ENCODE measurements around the gene G0S2. TPM values are rescaled to one million over a fixed set of nuclear protein-coding genes. Genes with fewer than 3 reads are reported as not detected.
A peak's percentile ranks its signal among the peaks of the same experiment; 100 is the strongest.

Gene G0S2
- total RNA-seq, 4 donors from 2014 or later = 1.8 to 84.2 (median 26.9) TPM

DNA sequence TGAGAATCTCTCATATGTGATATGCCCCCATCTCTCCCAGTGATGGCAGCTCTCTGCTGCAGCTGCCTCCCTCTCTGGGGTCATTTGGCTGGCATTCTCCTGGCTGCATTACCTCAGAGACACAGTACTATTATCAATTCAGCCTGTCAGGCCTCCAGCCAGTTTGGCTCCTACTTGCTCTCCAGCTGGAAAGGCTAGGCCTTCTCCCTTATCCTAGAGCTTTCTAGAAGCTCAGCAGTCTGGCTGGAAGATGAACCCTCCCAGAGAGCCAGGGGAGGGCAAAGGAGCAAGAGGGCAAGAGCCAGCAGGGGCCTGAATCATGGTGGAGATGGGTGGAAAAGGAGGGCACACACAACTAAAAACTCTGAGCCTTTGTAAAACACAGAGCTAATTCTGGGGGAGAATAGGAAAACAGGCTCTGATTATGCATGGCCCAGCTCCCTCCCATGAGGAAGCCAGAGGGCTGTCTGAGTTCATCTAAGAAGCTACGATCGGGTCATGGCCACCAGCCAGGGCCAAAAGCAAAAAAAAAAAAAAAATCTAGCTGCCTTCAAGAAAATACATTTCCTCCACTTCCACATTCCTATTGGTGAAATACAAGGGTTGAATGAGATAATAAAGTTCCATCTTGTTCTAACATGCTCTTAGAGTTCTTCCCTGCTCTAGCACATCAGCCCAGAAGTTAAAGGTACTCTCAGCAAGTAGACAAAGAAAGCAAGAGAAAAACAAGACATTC lies 31.8 kb upstream of the G0S2 start:
- in situ Hi-C loops (cut with MboI; ENCODE audit: low pct_ligation_motif_present in 1 of 4, low pct_unique_long_range_greater_than_20kb in 1 of 4, low sequenced_read_pairs in 3 of 4) = no loop called here
- TF ChIP-seq CTCF (IDR thresholded peaks at IDR 0.05) (no peak), POLR2AphosphoS5 (IDR thresholded peaks at IDR 0.05) (no peak), POLR2A (IDR thresholded peaks at IDR 0.05) (no peak), EP300 (IDR thresholded peaks at IDR 0.05; ENCODE audit: low read depth) (no peak)
- Histone ChIP-seq H3K9me3 (no peaks in the 10 kb centered on the region), H3K36me3 (no peaks in the 10 kb centered on the region), H3K27ac (peak overlapping the region; percentile 64 to 87 (median 83)), H3K4me1 (peaks cover 31 to 60% (median 38%) of the 10 kb centered on the region in 4 donors), H3K4me3 (no peak overlapping the region), H3K27me3 (no peaks in the 10 kb centered on the region)
- 16 to 17% methylated on average over 2 of the region's 2 CpGs for WGBS, 2 donors (ENCODE audit: low coverage in 1 of 2)
- DNase-seq = no peak
- intact Hi-C loops (cut with DNase I; ENCODE audit: low total_unique reads) = no loop called here

DNA sequence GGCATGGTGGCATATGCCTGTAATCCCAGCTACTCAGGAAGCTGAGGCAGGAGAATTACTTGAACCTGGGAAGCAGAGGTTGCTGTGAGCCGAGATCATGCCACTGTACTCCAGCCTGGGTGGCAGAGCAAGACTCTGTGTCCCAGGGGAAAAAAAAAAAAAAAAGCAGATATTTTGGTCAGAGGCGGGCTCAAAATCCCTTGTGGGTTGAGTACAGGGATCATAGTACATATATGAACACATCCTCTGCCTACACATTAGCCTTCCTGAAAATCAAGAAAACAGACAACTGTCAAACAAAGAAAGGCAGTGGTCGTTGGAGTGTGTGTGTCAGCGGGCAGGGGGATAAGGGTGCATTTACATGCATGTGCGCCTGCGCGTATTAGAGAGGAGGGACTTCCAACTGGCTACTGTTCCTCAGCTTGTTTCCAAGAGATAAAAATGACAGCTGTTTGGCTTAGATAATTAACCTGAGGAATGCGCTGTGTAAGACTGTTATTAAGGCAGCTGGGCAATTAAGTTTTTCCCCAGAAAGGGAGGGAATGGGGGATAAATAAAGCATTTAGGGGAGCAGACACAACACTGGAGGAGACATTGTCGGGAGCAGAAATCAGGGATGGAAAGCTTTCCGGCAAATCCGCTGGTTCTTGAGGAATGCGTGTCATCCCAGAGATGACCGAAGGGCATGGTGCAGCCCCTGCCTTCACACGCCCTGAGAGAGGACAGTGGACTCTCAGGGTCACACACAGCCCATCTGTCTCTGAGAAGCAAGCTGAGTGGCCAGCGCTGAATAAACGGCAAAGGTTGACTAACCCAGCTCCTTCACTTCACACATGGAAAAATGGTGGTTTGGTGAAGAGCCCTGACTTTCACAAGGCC lies 29.4 kb upstream of the G0S2 start:
- no peak for DNase-seq
- H3K4me1 ChIP-seq = peaks cover 32 to 83% (median 61%) of the 10 kb centered on the region in 4 donors
- in situ Hi-C loops (cut with MboI; ENCODE audit: low pct_ligation_motif_present in 1 of 4, low pct_unique_long_range_greater_than_20kb in 1 of 4, low sequenced_read_pairs in 3 of 4) = no loop called here
- no peak overlapping the region for H3K27ac ChIP-seq
- no peaks in the 10 kb centered on the region for H3K9me3 ChIP-seq
- H3K27me3 ChIP-seq = no peaks in the 10 kb centered on the region
- no peak overlapping the region for H3K4me3 ChIP-seq
- TF ChIP-seq CTCF (IDR thresholded peaks at IDR 0.05) = no peak
- TF ChIP-seq POLR2AphosphoS5 (IDR thresholded peaks at IDR 0.05) = no peak
- TF ChIP-seq POLR2A (IDR thresholded peaks at IDR 0.05) = no peak
- WGBS, 2 donors (ENCODE audit: low coverage in 1 of 2) = 73 to 84% methylated on average over 8 to 16 of the region's 16 CpGs
- H3K36me3 ChIP-seq = no peaks in the 10 kb centered on the region
- intact Hi-C loops (cut with DNase I; ENCODE audit: low total_unique reads) = no loop called here

DNA sequence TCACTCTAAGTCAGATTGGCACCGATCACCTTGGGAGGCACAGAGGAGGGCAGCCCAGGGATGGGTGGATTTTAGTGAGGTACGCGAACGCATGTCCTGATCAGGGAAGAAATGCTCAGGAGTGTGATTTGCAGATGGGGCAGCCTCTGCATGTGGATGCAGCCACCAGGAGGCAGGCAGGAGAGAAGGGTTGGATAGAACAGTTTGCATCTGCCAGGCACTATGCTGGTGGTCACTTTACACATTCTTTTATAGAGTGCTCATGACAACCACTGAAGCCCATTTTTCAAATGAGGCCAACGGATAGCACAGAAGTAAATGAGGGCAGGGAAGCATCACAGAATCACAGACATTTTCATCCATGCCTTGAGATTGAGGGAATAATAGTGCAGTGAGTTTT lies 28.7 kb upstream of the G0S2 start:
- WGBS, 2 donors (ENCODE audit: low coverage in 1 of 2) = 82 to 86% methylated on average over 2 to 5 of the region's 5 CpGs
- in situ Hi-C loops (cut with MboI; ENCODE audit: low pct_ligation_motif_present in 1 of 4, low pct_unique_long_range_greater_than_20kb in 1 of 4, low sequenced_read_pairs in 3 of 4) = no loop called here
- intact Hi-C loops (cut with DNase I; ENCODE audit: low total_unique reads) = no loop called here
- Histone ChIP-seq H3K4me1 (peaks cover 29 to 86% (median 63%) of the 10 kb centered on the region in 4 donors), H3K27ac (no peak overlapping the region), H3K9me3 (no peaks in the 10 kb centered on the region), H3K36me3 (no peaks in the 10 kb centered on the region), H3K4me3 (no peak overlapping the region), H3K27me3 (no peaks in the 10 kb centered on the region)
- TF ChIP-seq EP300 (IDR thresholded peaks at IDR 0.05; ENCODE audit: low read depth) = no peak
- no peak for TF ChIP-seq POLR2A (IDR thresholded peaks at IDR 0.05)
- TF ChIP-seq CTCF (IDR thresholded peaks at IDR 0.05) = no peak
- no peak for TF ChIP-seq POLR2AphosphoS5 (IDR thresholded peaks at IDR 0.05)
- no peak for DNase-seq

- Histone ChIP-seq H3K36me3 (no peaks in the 10 kb centered on the region), H3K4me1 (peaks cover 23 to 85% (median 58%) of the 10 kb centered on the region in 4 donors), H3K4me3 (no peak overlapping the region), H3K9me3 (no peaks in the 10 kb centered on the region), H3K27ac (no peak overlapping the region), H3K27me3 (no peaks in the 10 kb centered on the region)
- WGBS, 2 donors (ENCODE audit: low coverage in 1 of 2) = 50 to 91% methylated on average over 2 to 4 of the region's 4 CpGs
- TF ChIP-seq POLR2A (IDR thresholded peaks at IDR 0.05) = no peak
- TF ChIP-seq EP300 (IDR thresholded peaks at IDR 0.05; ENCODE audit: low read depth) = no peak
- TF ChIP-seq CTCF (IDR thresholded peaks at IDR 0.05) = no peak
- TF ChIP-seq POLR2AphosphoS5 (IDR thresholded peaks at IDR 0.05) = no peak
- DNase-seq = no peak
- in situ Hi-C loops (cut with MboI; ENCODE audit: low pct_ligation_motif_present in 1 of 4, low pct_unique_long_range_greater_than_20kb in 1 of 4, low sequenced_read_pairs in 3 of 4) (no loop called here), intact Hi-C loops (cut with DNase I; ENCODE audit: low total_unique reads) (no loop called here)
Observed at GRCh38 chr1:209647156-209647555, 28.1 kb upstream of the G0S2 start.

Measured in transverse colon (tissue), 4 donors.